H1 (cell line): ENCODE data around the gene PTMS. TPM values are rescaled to one million over a fixed set of nuclear protein-coding genes. Genes with fewer than 3 reads are reported as not detected.
A peak's percentile ranks its signal among the peaks of the same experiment; 100 is the strongest.

ENCODE experiments used
- CTCF ChIA-PET: fragments of 300-600 bp; sonication (Branson Sonifier 250); formaldehyde crosslinking; loops from one replicate; lab custom pipeline; 2021; ENCODE audit not compliant: partially characterized antibody; lab: Charles Lee
- POLR2A ChIA-PET: fragments of 300-600 bp; sonication (Branson Sonifier 250); formaldehyde crosslinking; loops from one replicate; lab custom pipeline; 2021; ENCODE audit warnings: inconsistent platforms; ENCODE audit not compliant: partially characterized antibody; lab: Charles Lee
- DNase-seq, 2 experiments: peaks; one replicate each; pipeline versions ENCODE4 v3.0.0 to v3.0.0-alpha.2; 2010 to 2022; ENCODE audit warnings: low spot score in 2 of 2, low read depth in 1 of 2, mixed read lengths in 1 of 2
- FAIRE-seq: peaks from 2 replicates; lab custom pipeline; 2011; peaks lifted over from hg19 to GRCh38; lab: Jason Lieb, UNC
- H2AFZ ChIP-seq: 2 replicates; pipeline ENCODE4 v1.8.1; 2012; ENCODE audit warnings: low read length, inconsistent platforms
- H2AK5ac ChIP-seq: 2 replicates; pipeline ENCODE4 v1.6.1; 2013; ENCODE audit warnings: low read depth, low read length
- H2BK120ac ChIP-seq: replicated peaks from 2 replicates; pipeline ENCODE3; 2013; ENCODE audit warnings: low read depth, low read length, inconsistent platforms
- H2BK12ac ChIP-seq: 2 replicates; pipeline ENCODE4 v1.6.1; 2013; ENCODE audit warnings: low read depth, low read length
- H2BK15ac ChIP-seq: 2 replicates; pipeline ENCODE4 v1.6.1; 2013; ENCODE audit warnings: low read length
- H2BK20ac ChIP-seq: 2 replicates; pipeline ENCODE4 v1.6.1; 2013; ENCODE audit warnings: low read length
- H2BK5ac ChIP-seq: 2 replicates; pipeline ENCODE4 v1.6.1; 2013; ENCODE audit warnings: low read depth, low read length
- H3K14ac ChIP-seq: 2 replicates; pipeline ENCODE4 v1.6.1; 2013; ENCODE audit warnings: inconsistent platforms; ENCODE audit not compliant: insufficient read length
- H3K18ac ChIP-seq: 2 replicates; pipeline ENCODE4 v1.6.1; 2013; ENCODE audit warnings: low read length; ENCODE audit errors: extremely low read depth
- H3K23ac ChIP-seq: 2 replicates; pipeline ENCODE4 v1.6.1; 2013; ENCODE audit warnings: inconsistent platforms; ENCODE audit not compliant: insufficient read length
- H3K23me2 ChIP-seq: 2 replicates; pipeline ENCODE4 v1.6.1; 2013; ENCODE audit warnings: low read depth, low read length
- H3K27ac ChIP-seq: 2 replicates; pipeline ENCODE4 v1.6.1; 2011; ENCODE audit warnings: low read depth, low read length, inconsistent platforms
- H3K27me3 ChIP-seq, 4 experiments: replicated peaks in 1 of 4; 1 replicate in 1 of 4; 2 replicates in 3 of 4; pipeline versions ENCODE4 v1.6.1 to v1.8.1; 2011 to 2013; ENCODE audit warnings: low read length in 3 of 4, mild to moderate bottlenecking in 3 of 4, inconsistent platforms in 2 of 4, mixed read lengths in 2 of 4, moderate library complexity in 1 of 4; ENCODE audit not compliant: control insufficient read depth in 3 of 4, insufficient read depth in 3 of 4; ENCODE audit errors: extremely low read depth in 1 of 4
- H3K36me3 ChIP-seq, 4 experiments: 2 replicates each; pipeline versions ENCODE4 v1.6.1 to v1.8.1; 2011 to 2013; ENCODE audit warnings: mild to moderate bottlenecking in 4 of 4, low read length in 3 of 4, moderate library complexity in 2 of 4, control low read depth in 1 of 4, inconsistent platforms in 1 of 4; ENCODE audit not compliant: insufficient read depth in 4 of 4, control insufficient read depth in 2 of 4
- H3K4ac ChIP-seq: replicated peaks from 2 replicates; pipeline ENCODE3; 2013; ENCODE audit warnings: low read length, low read depth, mixed read lengths, inconsistent platforms; ENCODE audit not compliant: insufficient read length
- H3K4me1 ChIP-seq, 4 experiments: replicated peaks in 1 of 4; 1 replicate in 1 of 4; 2 replicates in 3 of 4; pipeline versions ENCODE4 v1.6.1 to v1.8.1; 2011 to 2013; ENCODE audit warnings: low read length in 3 of 4, inconsistent platforms in 2 of 4, mixed read lengths in 1 of 4; ENCODE audit not compliant: insufficient read depth in 4 of 4, control insufficient read depth in 3 of 4
- H3K4me2 ChIP-seq, 2 experiments: 2 replicates each; pipeline versions ENCODE4 v1.6.1 to v1.8.1; 2011 to 2013; ENCODE audit warnings: low read depth in 2 of 2, low read length in 2 of 2, control low read depth in 1 of 2, inconsistent platforms in 1 of 2, mild to moderate bottlenecking in 1 of 2; ENCODE audit not compliant: insufficient read depth in 1 of 2
- H3K4me3 ChIP-seq, 4 experiments: fragments of 200-600, 300-600 bp in 1 of 4; sonication (generic), shearing (Covaris generic), sonication (Bioruptor Twin) in 1 of 4; 2 replicates each; pipeline versions ENCODE4 v1.5.1 to v1.8.1; 2011 to 2016; ENCODE audit warnings: low read length in 4 of 4, low read depth in 3 of 4, control low read depth in 2 of 4, inconsistent platforms in 2 of 4, mild to moderate bottlenecking in 2 of 4, mixed read lengths in 1 of 4, moderate library complexity in 1 of 4; ENCODE audit not compliant: insufficient read depth in 2 of 4; ENCODE audit errors: extremely low read depth in 1 of 4
- H3K56ac ChIP-seq: replicated peaks from 2 replicates; pipeline ENCODE3; 2013; ENCODE audit warnings: low read depth, mild to moderate bottlenecking, mixed read lengths, low read length, inconsistent platforms; ENCODE audit not compliant: insufficient read length
- H3K79me1 ChIP-seq: 2 replicates; pipeline ENCODE4 v1.6.1; 2013; ENCODE audit warnings: low read depth, low read length, control low read depth
- H3K79me2 ChIP-seq, 2 experiments: 2 replicates each; pipeline versions ENCODE4 v1.6.1 to v1.8.1; 2012 to 2013; ENCODE audit warnings: low read length in 2 of 2, mild to moderate bottlenecking in 2 of 2, inconsistent platforms in 1 of 2; ENCODE audit not compliant: insufficient read depth in 2 of 2, control insufficient read depth in 1 of 2
- H3K9ac ChIP-seq, 4 experiments: replicated peaks in 1 of 4; 1 replicate in 1 of 4; 2 replicates in 3 of 4; pipeline versions ENCODE4 v1.6.1 to v1.8.1; 2011 to 2013; ENCODE audit warnings: low read depth in 3 of 4, low read length in 3 of 4, control low read depth in 2 of 4, mild to moderate bottlenecking in 2 of 4, moderate library complexity in 2 of 4, inconsistent platforms in 1 of 4; ENCODE audit errors: extremely low read depth in 1 of 4
- H3K9me3 ChIP-seq, 2 experiments: 2 replicates each; pipeline versions ENCODE4 v1.6.1 to v1.8.1; 2012 to 2013; ENCODE audit warnings: mild to moderate bottlenecking in 2 of 2, moderate library complexity in 2 of 2, control low read depth in 1 of 2, inconsistent platforms in 1 of 2, low read depth in 1 of 2, low read length in 1 of 2, mixed read lengths in 1 of 2; ENCODE audit not compliant: insufficient read depth in 2 of 2
- H4K20me1 ChIP-seq, 2 experiments: replicated peaks in 1 of 2; 2 replicates each; pipeline versions ENCODE3 to v1.8.1; 2011 to 2013; ENCODE audit warnings: inconsistent platforms in 2 of 2, low read length in 2 of 2, mild to moderate bottlenecking in 1 of 2; ENCODE audit not compliant: insufficient read depth in 2 of 2, control insufficient read depth in 1 of 2
- H4K5ac ChIP-seq: 2 replicates; pipeline ENCODE4 v1.6.1; 2013; ENCODE audit warnings: low read length, low read depth, mixed read lengths, inconsistent platforms; ENCODE audit not compliant: insufficient read length
- H4K8ac ChIP-seq: 2 replicates; pipeline ENCODE4 v1.8.0; 2013; ENCODE audit warnings: mild to moderate bottlenecking, moderate library complexity, low read length, inconsistent platforms; ENCODE audit not compliant: insufficient read depth; ENCODE audit errors: extremely low read depth
- H4K91ac ChIP-seq: replicated peaks from 2 replicates; pipeline ENCODE3; 2013; ENCODE audit warnings: low read length, mixed read lengths, inconsistent platforms; ENCODE audit not compliant: insufficient read length
- BACH1 ChIP-seq: IDR thresholded peaks from 2 replicates; pipeline ENCODE4 v1.6.1; 2012; ENCODE audit warnings: low read length, improper control_type of control experiment
- CHD2 ChIP-seq: IDR thresholded peaks from 2 replicates; pipeline ENCODE4 v1.6.1; 2012; ENCODE audit warnings: low read length, improper control_type of control experiment
- JUN ChIP-seq: IDR thresholded peaks from 2 replicates; pipeline ENCODE4 v1.6.1; 2011; ENCODE audit warnings: low read depth, mild to moderate bottlenecking, improper control_type of control experiment, low read length
- POLR2A ChIP-seq, 2 experiments: IDR thresholded peaks; 1 replicate in 1 of 2; 2 replicates in 1 of 2; pipeline ENCODE4 v1.6.1; 2011; ENCODE audit warnings: low read depth in 2 of 2, low read length in 2 of 2, mild to moderate bottlenecking in 2 of 2; ENCODE audit errors: control extremely low read depth in 1 of 2
- POLR2AphosphoS5 ChIP-seq: IDR thresholded peaks from 2 replicates; pipeline ENCODE4 v1.6.1; 2011; ENCODE audit warnings: low read depth, low read length
- SIN3A ChIP-seq, 2 experiments: IDR thresholded peaks in 1 of 2; conservative IDR thresholded peaks in 1 of 2; 2 replicates each; pipeline ENCODE4 v1.6.1; 2011 to 2012; ENCODE audit warnings: low read length in 2 of 2, improper control_type of control experiment in 1 of 2, low read depth in 1 of 2, mild to moderate bottlenecking in 1 of 2
- SRF ChIP-seq: IDR thresholded peaks from 2 replicates; pipeline ENCODE4 v1.6.1; 2011; ENCODE audit warnings: mild to moderate bottlenecking, low read depth, low read length, moderate library complexity
- TBP ChIP-seq: IDR thresholded peaks from 2 replicates; pipeline ENCODE4 v1.6.1; 2011; ENCODE audit warnings: low read depth, low read length, improper control_type of control experiment
- WGBS, 2 experiments: shearing (Covaris generic) in 1 of 2; methylation state at CpG; one replicate each; pipeline versions ENCODE4 v1.1.6 to v1.1.7; 2013 to 2015; ENCODE audit warnings: low lambda C conversion rate in 2 of 2, mixed read lengths in 2 of 2, inconsistent platforms in 1 of 2, low coverage in 1 of 2, missing lambda C conversion rate in 1 of 2; ENCODE audit not compliant: insufficient replicate concordance in 2 of 2, insufficient coverage in 1 of 2, insufficient read length in 1 of 2; ENCODE audit errors: extremely low coverage in 1 of 2, missing lambda C conversion rate in 1 of 2; 5-methylcytosine and 5-hydroxymethylcytosine counted together
- polyA plus RNA-seq, 7 experiments: library from polyadenylated mRNA; depleted of rRNA in 3 of 7; stranded (reverse) in 5 of 7; unstranded in 2 of 7; fragments of >200 nt in 5 of 7; fragments of 200-250 nt in 2 of 7; gene quantifications; 1 replicate in 5 of 7; 2 replicates in 1 of 7; 4 replicates in 1 of 7; pipeline versions ENCODE4 v1.2.1 to v1.2.3, GENCODE V29; 2011 to 2013; ENCODE audit warnings: missing spikeins in 2 of 7, mixed read lengths in 2 of 7
- total RNA-seq: library from RNA; stranded (reverse); fragmentation: NEBNext Ultra II Directional; extraction: Animal tissue kit (Norgen Biotek cat#: 25700); gene quantifications from 2 replicates; pipeline ENCODE4 v1.2.1, GENCODE V29; 2021

PTMS gene
- total and polyA plus RNA-seq, 2 of the 8 experiments (the other 6 are each of a cell fraction or from before 2014, with no cell fraction given) = 444 to 553 TPM

- peak; percentile 96 to 100 for DNase-seq
- no peaks in the 10 kb centered on the region for H3K27me3 ChIP-seq
- peaks cover 0 to 9% of the 10 kb centered on the region in 2 experiments for H4K20me1 ChIP-seq
- H3K9me3 ChIP-seq = no peaks in the 10 kb centered on the region; a peak in 1 of 4 replicates
- ChIA-PET CTCF (interaction anchor here (0.7 to 16.3 kb wide), 42 partner anchors 8 to 213 kb away, joined by 3 to 427 read pairs (median 5); partner anchors contain the start of genes CD4, CDCA3, COPS7A and GNB3), POLR2A (interaction anchor here (0.6 to 7.0 kb wide), 33 partner anchors 9 to 219 kb away, joined by 3 to 151 read pairs (median 6); partner anchors contain the start of genes CDCA3, COPS7A, GAPDH and GNB3)
- H2BK120ac ChIP-seq = peak within 1 kb of the TSS; percentile 95
- H3K27ac ChIP-seq = peak within 1 kb of the TSS; percentile 94
- 1% methylated on average over 34 of the region's 62 CpGs; no CpG with 5 or more reads in 1 of the 2 experiments for WGBS, 2 experiments
- peak within 1 kb of the TSS; percentile 72 to 91 (median 88) for H3K4me3 ChIP-seq
- H2AK5ac ChIP-seq = no peak within 1 kb of the TSS
- peak within 1 kb of the TSS; percentile 95 for H4K5ac ChIP-seq
- H3K9ac ChIP-seq = peak within 1 kb of the TSS; percentile 74 to 99 (median 90)
- H2AFZ ChIP-seq = peak within 1 kb of the TSS; percentile 54
- H3K4me2 ChIP-seq = peak within 1 kb of the TSS; percentile 52 to 78
- peak within 1 kb of the TSS; percentile 94; the same call in 1 of the 2 replicates for H2BK12ac ChIP-seq
- H3K79me2 ChIP-seq = peaks cover 0 to 14% of the 10 kb centered on the region in 2 experiments; a peak in 2 of 4 replicates
- H3K56ac ChIP-seq = peak within 1 kb of the TSS; percentile 97
- H4K91ac ChIP-seq = peak within 1 kb of the TSS; percentile 99
- H3K18ac ChIP-seq = peak within 1 kb of the TSS; percentile 95
- peaks cover 0 to 4% (median 3%) of the 10 kb centered on the region in 4 experiments; a peak in 5 of 7 replicates for H3K4me1 ChIP-seq
- H2BK15ac ChIP-seq = no peak within 1 kb of the TSS; the same call in 1 of the 2 replicates
- H2BK20ac ChIP-seq = peak within 1 kb of the TSS; percentile 72; the same call in 1 of the 2 replicates
- no peak within 1 kb of the TSS for H3K23ac ChIP-seq
- peak within 1 kb of the TSS; percentile 97 for H2BK5ac ChIP-seq
- peak within 1 kb of the TSS; percentile 94 for H4K8ac ChIP-seq
- H3K79me1 ChIP-seq = peaks cover 7% of the 10 kb centered on the region; the same call in 1 of the 2 replicates
- peaks cover 21 to 39% (median 35%) of the 10 kb centered on the region in 4 experiments for H3K36me3 ChIP-seq
- peak within 1 kb of the TSS; percentile 98 for H3K4ac ChIP-seq
- peak; percentile 65 for FAIRE-seq
- peaks cover 10% of the 10 kb centered on the region for H3K23me2 ChIP-seq
- H3K14ac ChIP-seq = no peak within 1 kb of the TSS
- no peak for TF ChIP-seq CHD2
- TF ChIP-seq POLR2A (IDR thresholded peaks at IDR 0.05; ENCODE audit: control extremely low read depth in 1 of 2, low read depth in 2 of 2, low read length in 2 of 2) = peak; percentile 61 to 71
- 0 out of 2 replicates have a peak, but pooled peaks have one; percentile 30 for TF ChIP-seq JUN
- TF ChIP-seq TBP = peak; percentile 23
- TF ChIP-seq SRF = no peak
- TF ChIP-seq BACH1 = no peak
- peak; percentile 77 for TF ChIP-seq POLR2AphosphoS5
- peak in 1 of 2 experiments; percentile 79; a peak in 1 of 4 replicates for TF ChIP-seq SIN3A (conservative IDR thresholded peaks at IDR 0.05 in 1 of 2, IDR thresholded peaks at IDR 0.05 in 1 of 2; ENCODE audit: low read depth in 1 of 2, low read length in 2 of 2)
Measured at GRCh38 chr12:6752921-6753771, 13.0 kb upstream of the PTMS start, which contains the start of gene MLF2. MLF2 (minus strand) TSS chr12:6753141; CDS start chr12:6752334, 807 bp downstream.
